HPDE6-E6E7 (cell line): ENCODE data around the gene SDE2.
"Not testable (repeated sequence)": the region's sequence is repeated elsewhere in the genome, so short reads cannot be mapped to it uniquely, and the experiment has no call there.

Experiments
- DNase-seq: peaks from one replicate; pipeline ENCODE4 v3.0.0; 2011; ENCODE audit warnings: missing footprints; ENCODE audit errors: extremely low spot score

The SDE2 gene

GRCh38 chr1:225999227-225999911, at the start of gene SDE2:
Gene SDE2 (minus strand): TSS chr1:225999343. CDS start chr1:225999312, 31 bp downstream.
- peak; percentile 94 for DNase-seq

- no peak for DNase-seq
Measured at GRCh38 chr1:226048886-226049285, 49.7 kb upstream of the SDE2 start.

- no peak for DNase-seq
Measured at GRCh38 chr1:226047495-226047894, 48.4 kb upstream of the SDE2 start.

- DNase-seq: no peak
Measured at GRCh38 chr1:226046240-226046639, 47.1 kb upstream of the SDE2 start.

DNA sequence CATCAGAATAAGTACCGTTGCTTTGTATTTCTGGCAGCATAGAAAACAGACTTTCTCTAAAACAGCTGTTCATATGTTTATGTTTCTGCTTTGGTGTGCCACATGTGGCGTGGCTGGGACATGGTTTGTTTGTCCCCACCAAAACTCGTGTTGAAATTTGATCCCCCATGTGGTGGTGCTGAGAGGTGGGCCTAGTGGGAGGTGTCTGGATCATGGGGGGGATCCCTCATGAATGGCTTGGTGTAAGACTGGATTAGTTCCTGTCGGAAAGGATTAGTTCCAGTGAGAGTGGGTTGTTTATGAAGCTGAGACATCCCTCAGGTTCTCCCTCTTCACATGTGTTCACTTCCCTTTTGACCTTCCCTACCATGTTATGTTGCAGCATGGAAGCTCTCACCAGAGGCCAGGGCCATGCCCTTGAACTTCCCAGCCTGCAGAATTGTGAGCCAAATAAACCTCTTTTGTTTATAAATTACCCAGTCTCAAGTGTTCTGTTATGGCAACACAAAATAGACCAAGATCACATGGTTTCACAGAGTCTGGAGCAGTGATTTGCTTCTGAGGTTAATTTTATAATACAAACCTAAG, 45.5 kb upstream of the SDE2 start:
- DNase-seq: no peak

DNA sequence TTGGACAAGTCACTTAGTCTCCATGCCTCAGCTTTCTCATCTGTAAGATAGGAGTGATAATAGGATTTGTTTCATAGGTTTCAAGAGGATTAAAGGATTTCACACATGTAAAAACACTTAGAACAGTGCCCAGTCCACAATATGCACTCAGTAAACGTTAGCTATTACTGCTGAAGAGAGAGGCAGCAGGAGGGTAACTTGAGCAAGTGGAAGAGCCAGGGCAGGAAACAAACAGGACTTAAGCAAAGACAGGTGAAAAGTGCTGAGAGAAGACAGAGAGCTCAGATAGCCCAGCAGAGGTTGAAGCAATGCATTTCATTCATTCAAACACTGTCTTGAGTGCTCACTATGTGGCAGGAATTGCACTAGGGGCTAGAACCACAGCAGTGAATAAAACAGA, 42.3 kb upstream of the SDE2 start:
- no peak for DNase-seq

- no peak for DNase-seq
Measured at GRCh38 chr1:226038661-226039060, 39.5 kb upstream of the SDE2 start.

DNA sequence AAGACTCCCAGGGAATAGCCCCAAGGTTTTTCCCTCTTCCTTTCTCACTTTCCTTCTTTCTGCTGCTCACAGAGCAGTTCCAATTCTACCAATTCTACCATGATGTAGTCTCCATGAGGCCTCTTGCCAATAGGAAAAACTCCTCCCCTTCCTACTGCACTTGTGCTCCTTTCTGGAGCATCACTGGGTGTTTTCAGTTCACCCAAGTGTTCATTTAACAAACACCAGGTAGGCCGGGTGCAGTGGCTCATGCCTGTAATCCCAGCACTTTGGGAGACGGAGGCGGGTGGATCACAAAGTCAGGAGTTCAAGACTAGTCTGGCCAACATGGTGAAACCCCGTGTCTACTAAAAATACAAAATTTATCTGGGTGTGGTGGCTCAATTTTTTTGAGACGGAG, 36.8 kb upstream of the SDE2 start:
- DNase-seq: no peak

DNA sequence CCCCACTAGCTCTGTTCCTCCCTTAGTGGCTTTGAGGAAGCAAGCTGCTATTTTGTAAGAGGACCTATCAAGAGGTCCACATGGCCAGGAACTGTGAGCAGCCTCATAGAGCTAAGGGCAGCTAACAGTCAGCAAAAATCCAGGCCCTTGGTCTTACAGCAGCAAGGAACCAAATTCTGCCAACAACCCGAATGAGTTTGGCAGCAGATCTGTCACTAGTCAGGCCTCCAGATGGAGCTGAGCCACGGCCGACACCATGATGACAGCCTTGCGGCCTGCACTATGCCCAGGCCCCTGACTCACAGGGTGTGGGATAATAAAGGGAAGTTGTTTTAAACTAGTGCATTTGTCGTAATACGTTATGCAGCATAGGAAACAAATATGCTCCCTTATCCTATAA, 35.3 kb upstream of the SDE2 start:
- no peak for DNase-seq

- DNase-seq: no peak
Measured at GRCh38 chr1:226033991-226034390, 34.8 kb upstream of the SDE2 start.

- no peak for DNase-seq
Measured at GRCh38 chr1:226033582-226033981, 34.4 kb upstream of the SDE2 start.

GRCh38 chr1:226029568-226030225, 30.6 kb upstream of the SDE2 start:
- DNase-seq: no peak

GRCh38 chr1:226029093-226029496, 30.0 kb upstream of the SDE2 start:
- DNase-seq: no peak

DNA sequence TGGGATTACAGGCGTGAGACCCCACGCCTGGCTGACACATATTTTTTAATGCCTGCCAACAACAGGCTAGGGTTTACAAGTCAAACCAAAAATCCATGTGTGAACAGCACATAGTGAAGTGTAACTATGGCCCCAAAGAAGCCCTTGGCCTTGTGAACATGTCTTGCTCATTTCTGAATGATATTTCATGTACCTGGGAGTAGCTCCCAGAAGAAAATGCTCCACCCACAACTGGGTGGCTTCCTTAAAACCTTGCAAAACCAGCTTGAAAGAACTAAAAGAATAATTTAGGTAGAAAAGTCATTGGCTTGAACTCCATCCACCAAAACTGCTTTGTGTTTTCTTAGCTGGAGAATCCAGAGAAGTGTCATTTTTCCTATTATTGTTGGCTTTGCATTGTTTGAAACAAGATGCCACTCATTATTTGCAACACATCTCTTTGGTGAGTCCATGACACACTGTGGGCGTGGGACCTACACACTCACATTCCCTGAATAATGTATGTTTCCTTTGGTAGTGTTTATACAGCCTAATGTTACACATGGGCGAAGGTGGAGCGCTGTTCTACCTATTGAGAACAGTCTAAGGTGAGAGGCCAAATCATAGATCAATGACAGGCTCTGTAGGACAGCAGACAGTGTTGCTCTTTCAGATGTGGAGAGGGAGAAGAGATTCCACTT, 28.5 kb upstream of the SDE2 start:
- DNase-seq: no peak

DNA sequence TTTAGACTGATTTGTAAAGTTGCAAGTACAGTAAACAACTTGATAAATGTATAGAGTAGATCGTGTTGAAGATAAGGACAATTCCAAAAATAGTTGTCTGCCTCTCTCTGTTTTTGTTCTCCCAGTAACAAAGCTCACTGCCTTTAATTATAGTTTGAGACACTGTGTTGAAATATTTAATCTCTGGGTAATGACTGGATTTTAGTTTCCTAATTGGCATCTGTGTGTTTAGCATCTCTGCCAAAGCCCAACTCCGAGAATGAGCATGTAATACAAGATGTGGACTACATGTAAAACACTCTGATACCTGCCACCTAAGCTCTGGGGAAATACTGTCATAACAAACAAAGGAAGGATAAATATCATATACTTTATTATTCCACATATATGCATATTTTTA, 27.7 kb upstream of the SDE2 start:
- DNase-seq: no peak

DNA sequence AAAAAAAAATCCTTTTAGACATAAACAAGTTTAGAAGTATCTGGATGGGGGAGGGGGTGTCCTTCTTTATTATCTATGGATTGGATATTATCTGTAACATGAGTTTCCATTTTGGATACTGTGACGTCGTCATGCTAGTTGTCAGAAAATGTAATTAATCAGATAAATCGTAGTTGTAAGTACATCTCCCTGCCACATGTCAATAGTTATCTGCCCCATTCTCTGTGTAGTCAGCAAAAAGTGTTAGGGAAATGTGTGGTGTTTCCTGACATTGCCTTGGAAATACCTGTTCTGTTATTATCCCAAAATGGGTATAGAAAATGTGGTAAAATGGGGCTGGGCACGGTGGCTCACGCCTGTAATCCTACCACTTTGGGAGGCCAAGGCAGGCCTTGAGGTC, 24.6 kb upstream of the SDE2 start:
- no peak for DNase-seq

- DNase-seq: no peak
Measured at GRCh38 chr1:226021801-226022200, 22.7 kb upstream of the SDE2 start.

DNA sequence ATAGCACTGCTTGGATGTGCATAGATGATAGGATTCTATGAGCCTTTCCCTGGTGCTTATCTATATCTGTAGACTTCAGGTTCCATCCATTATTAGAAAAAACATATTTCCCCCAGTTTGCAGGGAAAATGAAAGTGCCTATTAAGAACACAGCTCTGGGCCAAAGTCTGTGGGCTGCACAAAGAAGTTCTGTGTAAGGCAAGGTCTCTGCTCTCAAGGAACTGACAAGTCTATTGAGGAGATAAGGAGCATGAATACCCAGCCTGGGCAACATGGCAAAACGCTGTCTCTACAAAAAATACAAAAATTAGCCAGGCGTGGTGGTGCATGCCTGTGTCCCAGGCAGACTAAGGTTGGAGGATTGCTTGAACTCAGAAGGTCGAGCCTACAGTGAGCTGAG, 22.3 kb upstream of the SDE2 start:
- DNase-seq: no peak

- no peak for DNase-seq
Measured at GRCh38 chr1:226019572-226019971, 20.4 kb upstream of the SDE2 start.

- DNase-seq: no peak
Measured at GRCh38 chr1:226017070-226017469, 17.9 kb upstream of the SDE2 start.

GRCh38 chr1:226009650-226010044, 10.5 kb upstream of the SDE2 start:
- no peak for DNase-seq

GRCh38 chr1:226007126-226007892, 8.2 kb upstream of the SDE2 start:
- DNase-seq: not testable (repeated sequence)
